H9 (cell line): ENCODE measurements around the gene FANCC. TPM values are rescaled to one million over a fixed set of nuclear protein-coding genes. Genes with fewer than 3 reads are reported as not detected.

Experiments used
- DNase-seq: peaks from one replicate; pipeline ENCODE4 v3.0.0-alpha.2; 2017
- H2AFZ ChIP-seq: one replicate; pipeline ENCODE4 v1.6.1; 2013; ENCODE audit warnings: mild to moderate bottlenecking, low read length, control low read depth, moderate library complexity
- H2AK5ac ChIP-seq: 2 replicates; pipeline ENCODE4 v1.6.1; 2013; ENCODE audit warnings: low read length, control low read depth, mixed read lengths; ENCODE audit not compliant: insufficient read length
- H2BK120ac ChIP-seq: one replicate; pipeline ENCODE4 v1.6.1; 2013; ENCODE audit warnings: low read depth, mild to moderate bottlenecking, low read length, control low read depth, inconsistent platforms; ENCODE audit not compliant: poor library complexity, severe bottlenecking
- H2BK12ac ChIP-seq: 2 replicates; pipeline ENCODE4 v1.6.1; 2013; ENCODE audit warnings: low read length, control low read depth, mixed read lengths, low read depth; ENCODE audit not compliant: insufficient read length
- H2BK15ac ChIP-seq: 2 replicates; pipeline ENCODE4 v1.6.1; 2013; ENCODE audit warnings: low read depth, low read length, control low read depth
- H2BK20ac ChIP-seq: one replicate; pipeline ENCODE4 v1.6.1; 2013; ENCODE audit warnings: low read depth, mild to moderate bottlenecking, low read length, control low read depth, inconsistent platforms; ENCODE audit not compliant: poor library complexity, severe bottlenecking
- H2BK5ac ChIP-seq: 2 replicates; pipeline ENCODE4 v1.6.1; 2013; ENCODE audit warnings: low read length, control low read depth, mixed read lengths; ENCODE audit not compliant: insufficient read length
- H3K14ac ChIP-seq: 2 replicates; pipeline ENCODE4 v1.6.1; 2013; ENCODE audit warnings: low read length, control low read depth; ENCODE audit not compliant: insufficient read depth
- H3K18ac ChIP-seq: 2 replicates; pipeline ENCODE4 v1.6.1; 2013; ENCODE audit warnings: low read depth, mild to moderate bottlenecking, mixed read lengths, low read length, control low read depth; ENCODE audit not compliant: insufficient read length
- H3K23ac ChIP-seq: 2 replicates; pipeline ENCODE4 v1.6.1; 2013; ENCODE audit warnings: low read length, control low read depth, mixed read lengths, low read depth; ENCODE audit not compliant: insufficient read length
- H3K23me2 ChIP-seq: 2 replicates; pipeline ENCODE4 v1.6.1; 2013; ENCODE audit warnings: low read depth, mild to moderate bottlenecking, mixed read lengths, low read length, control low read depth; ENCODE audit not compliant: insufficient read length, poor library complexity, severe bottlenecking
- H3K27ac ChIP-seq: 2 replicates; pipeline ENCODE4 v1.5.1; 2013; ENCODE audit warnings: low read length, control low read depth, mixed read lengths, low read depth; ENCODE audit not compliant: insufficient read length
- H3K27me3 ChIP-seq: 2 replicates; pipeline ENCODE4 v1.6.1; 2013; ENCODE audit warnings: low read length, control low read depth, inconsistent platforms; ENCODE audit not compliant: insufficient read depth
- H3K4ac ChIP-seq: 2 replicates; pipeline ENCODE4 v1.6.1; 2013; ENCODE audit warnings: low read depth, mild to moderate bottlenecking, control low read depth, inconsistent platforms, low read length, moderate library complexity
- H3K4me1 ChIP-seq: 2 replicates; pipeline ENCODE4 v1.6.1; 2013; ENCODE audit warnings: low read length, control low read depth, inconsistent platforms; ENCODE audit not compliant: insufficient read depth
- H3K4me2 ChIP-seq: 2 replicates; pipeline ENCODE4 v1.6.1; 2013; ENCODE audit warnings: low read length, control low read depth, mixed read lengths; ENCODE audit not compliant: insufficient read length, insufficient read depth
- H3K56ac ChIP-seq: 2 replicates; pipeline ENCODE4 v1.6.1; 2013; ENCODE audit warnings: low read depth, mild to moderate bottlenecking, mixed read lengths, low read length, control low read depth; ENCODE audit not compliant: insufficient read length
- H3K79me1 ChIP-seq: 2 replicates; pipeline ENCODE4 v1.6.1; 2013; ENCODE audit warnings: low read depth, mild to moderate bottlenecking, moderate library complexity, low read length, control low read depth, inconsistent platforms; ENCODE audit not compliant: insufficient read depth, poor library complexity, severe bottlenecking
- H3K79me2 ChIP-seq: 2 replicates; pipeline ENCODE4 v1.6.1; 2013; ENCODE audit warnings: low read length, control low read depth, inconsistent platforms; ENCODE audit not compliant: insufficient read depth
- H3K9ac ChIP-seq: 2 replicates; pipeline ENCODE4 v1.6.1; 2013; ENCODE audit warnings: low read length, control low read depth, mixed read lengths; ENCODE audit not compliant: insufficient read length; ENCODE audit errors: extremely low read depth
- H3K9me3 ChIP-seq: one replicate; pipeline ENCODE4 v1.6.1; 2013; ENCODE audit warnings: low read depth, low read length, inconsistent platforms; ENCODE audit not compliant: control insufficient read depth
- H3T11ph ChIP-seq: one replicate; pipeline ENCODE4 v1.6.1; 2013; ENCODE audit warnings: mild to moderate bottlenecking, low read length, control low read depth, inconsistent platforms
- H4K20me1 ChIP-seq: one replicate; pipeline ENCODE4 v1.6.1; 2013; ENCODE audit not compliant: control insufficient read depth, insufficient read length, insufficient read depth
- H4K5ac ChIP-seq: 2 replicates; pipeline ENCODE4 v1.6.1; 2013; ENCODE audit warnings: low read depth, mild to moderate bottlenecking, mixed read lengths, low read length, control low read depth; ENCODE audit not compliant: insufficient read length
- H4K8ac ChIP-seq: replicated peaks from 2 replicates; pipeline ENCODE4 v1.6.1; 2013; ENCODE audit warnings: low read length, control low read depth, mixed read lengths, low read depth; ENCODE audit not compliant: insufficient read length
- H4K91ac ChIP-seq: 2 replicates; pipeline ENCODE4 v1.6.1; 2013; ENCODE audit warnings: low read depth, mild to moderate bottlenecking, moderate library complexity, mixed read lengths, low read length, control low read depth; ENCODE audit not compliant: insufficient read length
- H3K27ac Mint-ChIP-seq, 3 experiments: 2 replicates in 2 of 3; 3 replicates in 1 of 3; pipeline ENCODE4 v1.8.0; 2020 to 2021; ENCODE audit warnings: mixed read lengths in 3 of 3, mild to moderate bottlenecking in 1 of 3, moderate library complexity in 1 of 3
- H3K27me3 Mint-ChIP-seq: 2 replicates; pipeline ENCODE4 v1.8.0; 2021; ENCODE audit warnings: low read depth, mild to moderate bottlenecking, moderate library complexity, mixed read lengths
- H3K36me3 Mint-ChIP-seq, 3 experiments: 2 replicates in 2 of 3; 3 replicates in 1 of 3; pipeline ENCODE4 v1.8.0; 2020 to 2021; ENCODE audit warnings: low read depth in 3 of 3, mixed read lengths in 3 of 3; ENCODE audit not compliant: insufficient read depth in 1 of 3
- H3K4me1 Mint-ChIP-seq, 2 experiments: 2 replicates each; pipeline ENCODE4 v1.8.0; 2020; ENCODE audit warnings: mixed read lengths in 2 of 2
- H3K4me3 Mint-ChIP-seq, 2 experiments: 2 replicates in 1 of 2; 3 replicates in 1 of 2; pipeline ENCODE4 v1.8.0; 2020 to 2021; ENCODE audit warnings: mild to moderate bottlenecking in 2 of 2, mixed read lengths in 2 of 2, moderate library complexity in 1 of 2
- H3K9me3 Mint-ChIP-seq, 2 experiments: 2 replicates in 1 of 2; 3 replicates in 1 of 2; pipeline ENCODE4 v1.8.0; 2020; ENCODE audit warnings: mild to moderate bottlenecking in 2 of 2, mixed read lengths in 2 of 2, moderate library complexity in 1 of 2
- WGBS: extraction: QIAGEN DNeasy Blood & Tissue Kit; methylation state at CpG from one replicate; pipeline ENCODE4 v1.1.7; 2013; ENCODE audit warnings: missing lambda C conversion rate, low lambda C conversion rate, mixed read lengths; ENCODE audit not compliant: insufficient read length; ENCODE audit errors: extremely low coverage; 5-methylcytosine and 5-hydroxymethylcytosine counted together
- total RNA-seq: library from RNA; stranded (reverse); gene quantifications from 2 replicates; pipeline ENCODE4 v1.2.1, GENCODE V29; 2021
- TF ChIP-seq, protein P1 (sequence below): fragments of 200-600 bp; sonication (generic); conservative IDR thresholded peaks from 3 replicates; pipeline ENCODE4 v1.8.0; 2021; ENCODE audit warnings: antibody characterized with exemption, mild to moderate bottlenecking

The FANCC gene
- total RNA-seq, 1 experiment from 2014 or later, result 14.6 TPM

DNA sequence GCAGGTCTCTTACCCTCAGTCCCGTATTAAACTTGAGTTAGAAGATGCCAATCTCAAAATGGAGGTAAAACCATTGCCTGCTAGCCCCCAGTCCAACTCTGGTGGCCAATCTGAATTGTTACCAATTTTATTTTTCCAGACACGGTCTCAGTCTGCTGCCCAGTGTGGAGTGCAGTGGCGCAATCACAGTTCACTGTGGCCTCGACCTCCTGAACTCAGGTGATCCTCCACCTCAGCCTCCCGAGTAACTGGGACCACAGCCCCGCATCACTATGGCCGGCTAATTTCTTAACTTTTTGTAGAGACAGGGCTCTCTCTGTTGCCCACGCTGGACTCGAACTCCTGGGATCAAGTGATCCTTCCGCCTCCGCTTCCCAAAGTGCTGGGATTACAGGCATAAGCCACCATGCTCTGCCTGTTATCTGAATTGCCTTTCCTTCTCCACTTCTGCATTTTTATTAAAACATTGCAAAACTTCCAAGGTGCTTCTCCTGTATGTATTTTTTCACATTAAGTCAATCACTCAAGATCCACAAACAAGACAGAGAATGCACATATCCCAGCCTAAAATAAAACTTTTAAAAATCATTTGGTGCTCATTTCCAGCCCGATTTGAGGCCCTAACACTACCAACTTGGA, 2.3 kb downstream of the FANCC start:
- DNase-seq, result no peak
- Histone ChIP-seq H3K18ac (no peak overlapping the region), H3K27ac (no peak overlapping the region), H3K79me2 (no peaks in the 10 kb centered on the region), H3K23me2 (peaks cover 7% of the 10 kb centered on the region), H2BK120ac (no peak overlapping the region), H2AFZ (no peak overlapping the region), H3K9me3 (no peaks in the 10 kb centered on the region), H3K4ac (no peak overlapping the region), H3K9ac (no peak overlapping the region), H3K4me2 (no peak overlapping the region), H3K56ac (no peak overlapping the region), H3K79me1 (no peaks in the 10 kb centered on the region), H3T11ph (no peak overlapping the region), H4K5ac (no peak overlapping the region), H4K20me1 (no peaks in the 10 kb centered on the region), H2AK5ac (no peak overlapping the region), H2BK20ac (no peak overlapping the region), H2BK12ac (no peak overlapping the region), H3K27me3 (no peaks in the 10 kb centered on the region), H2BK15ac (no peak overlapping the region), H3K23ac (no peak overlapping the region), H3K14ac (no peak overlapping the region), H3K4me1 (no peaks in the 10 kb centered on the region), H2BK5ac (no peak overlapping the region), H4K8ac (no peak overlapping the region), H4K91ac (no peak overlapping the region)
- no peak overlapping the region for H3K27ac Mint-ChIP-seq
- no peaks in the 10 kb centered on the region for H3K27me3 Mint-ChIP-seq
- H3K4me1 Mint-ChIP-seq, result peaks cover 16 to 26% of the 10 kb centered on the region in 2 experiments
- no peaks in the 10 kb centered on the region for H3K36me3 Mint-ChIP-seq
- no peak overlapping the region for H3K4me3 Mint-ChIP-seq
- WGBS, result no CpG with 5 or more reads among the region's 12 CpGs
- TF ChIP-seq, protein P1, sequence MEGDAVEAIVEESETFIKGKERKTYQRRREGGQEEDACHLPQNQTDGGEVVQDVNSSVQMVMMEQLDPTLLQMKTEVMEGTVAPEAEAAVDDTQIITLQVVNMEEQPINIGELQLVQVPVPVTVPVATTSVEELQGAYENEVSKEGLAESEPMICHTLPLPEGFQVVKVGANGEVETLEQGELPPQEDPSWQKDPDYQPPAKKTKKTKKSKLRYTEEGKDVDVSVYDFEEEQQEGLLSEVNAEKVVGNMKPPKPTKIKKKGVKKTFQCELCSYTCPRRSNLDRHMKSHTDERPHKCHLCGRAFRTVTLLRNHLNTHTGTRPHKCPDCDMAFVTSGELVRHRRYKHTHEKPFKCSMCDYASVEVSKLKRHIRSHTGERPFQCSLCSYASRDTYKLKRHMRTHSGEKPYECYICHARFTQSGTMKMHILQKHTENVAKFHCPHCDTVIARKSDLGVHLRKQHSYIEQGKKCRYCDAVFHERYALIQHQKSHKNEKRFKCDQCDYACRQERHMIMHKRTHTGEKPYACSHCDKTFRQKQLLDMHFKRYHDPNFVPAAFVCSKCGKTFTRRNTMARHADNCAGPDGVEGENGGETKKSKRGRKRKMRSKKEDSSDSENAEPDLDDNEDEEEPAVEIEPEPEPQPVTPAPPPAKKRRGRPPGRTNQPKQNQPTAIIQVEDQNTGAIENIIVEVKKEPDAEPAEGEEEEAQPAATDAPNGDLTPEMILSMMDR, result no peak
- no peaks in the 10 kb centered on the region for H3K9me3 Mint-ChIP-seq
